Suprapubic skin (tissue), 4 donors: ENCODE measurements around the gene MAML2. TPM values are rescaled to one million over a fixed set of nuclear protein-coding genes. Genes with fewer than 3 reads are reported as not detected.
A peak's percentile ranks its signal among the peaks of the same experiment; 100 is the strongest.

Source experiments
- DNase-seq, 2 donors: peaks; one replicate each; pipeline ENCODE4 v3.0.0-alpha.2; 2019; ENCODE audit warnings: low spot score in 2 of 2
- H3K27ac ChIP-seq: fragments of 200-600 bp; sonication (generic); one replicate; pipeline ENCODE4 v1.5.1; 2019
- H3K27me3 ChIP-seq: fragments of 200-600 bp; sonication (generic); one replicate; pipeline ENCODE4 v1.5.1; 2019
- H3K36me3 ChIP-seq: fragments of 200-600 bp; sonication (generic); one replicate; pipeline ENCODE4 v1.5.1; 2019
- H3K4me1 ChIP-seq: fragments of 200-600 bp; sonication (generic); one replicate; pipeline ENCODE4 v1.5.1; 2019
- H3K4me3 ChIP-seq: fragments of 200-600 bp; sonication (generic); one replicate; pipeline ENCODE4 v1.5.1; 2019; ENCODE audit warnings: mild to moderate bottlenecking
- H3K9me3 ChIP-seq: fragments of 200-600 bp; sonication (generic); one replicate; pipeline ENCODE4 v1.5.1; 2019
- EP300 ChIP-seq: sonication (generic); formaldehyde crosslinking; IDR thresholded peaks from one replicate; pipeline ENCODE4 v1.6.1; 2017; ENCODE audit warnings: antibody characterized with exemption
- POLR2A ChIP-seq, 2 donors: fragments of 450-650 bp; IDR thresholded peaks; one replicate each; pipeline ENCODE4 v1.6.1; 2017; ENCODE audit warnings: antibody characterized with exemption in 2 of 2, mild to moderate bottlenecking in 2 of 2, moderate library complexity in 2 of 2
- POLR2AphosphoS5 ChIP-seq, 3 donors: sonication (generic); formaldehyde crosslinking; IDR thresholded peaks; one replicate each; pipeline ENCODE4 v1.6.1; 2017; ENCODE audit warnings: antibody characterized with exemption in 3 of 3
- WGBS: methylation state at CpG from one replicate; pipeline ENCODE4 v1.1.5; 2018; 5-methylcytosine and 5-hydroxymethylcytosine counted together
- total RNA-seq, 4 donors: library from RNA; depleted of rRNA; stranded (reverse); fragments of >200 nt; gene quantifications; one replicate each; pipeline ENCODE4 v1.1.0, GENCODE V29; 2016
- TF ChIP-seq, protein P1 (sequence below), 2 donors: fragments of 200-600 bp in 1 of 2; fragments of 450-650 bp in 1 of 2; sonication (generic) in 1 of 2; IDR thresholded peaks; one replicate each; pipeline ENCODE4 v1.5.1; 2016 to 2019; ENCODE audit warnings: antibody characterized with exemption in 2 of 2, mild to moderate bottlenecking in 1 of 2, moderate library complexity in 1 of 2

Gene MAML2
- total RNA-seq, 4 donors from 2014 or later = 24.9 to 44.4 (median 30.9) TPM

GRCh38 chr11:96096360-96096759 lies 246.6 kb downstream of the MAML2 start:
- Histone ChIP-seq H3K4me3 (no peak overlapping the region), H3K27ac (peak overlapping the region; percentile 57), H3K4me1 (peaks cover 54% of the 10 kb centered on the region), H3K27me3 (no peaks in the 10 kb centered on the region), H3K9me3 (no peaks in the 10 kb centered on the region), H3K36me3 (peaks cover 18% of the 10 kb centered on the region)
- DNase-seq = no peak
- WGBS = 58% methylated on average over 4 of the region's 4 CpGs
- TF ChIP-seq POLR2AphosphoS5 (IDR thresholded peaks at IDR 0.05) (no peak), POLR2A (IDR thresholded peaks at IDR 0.05) (no peak), EP300 (no peak)
- TF ChIP-seq, protein P1, sequence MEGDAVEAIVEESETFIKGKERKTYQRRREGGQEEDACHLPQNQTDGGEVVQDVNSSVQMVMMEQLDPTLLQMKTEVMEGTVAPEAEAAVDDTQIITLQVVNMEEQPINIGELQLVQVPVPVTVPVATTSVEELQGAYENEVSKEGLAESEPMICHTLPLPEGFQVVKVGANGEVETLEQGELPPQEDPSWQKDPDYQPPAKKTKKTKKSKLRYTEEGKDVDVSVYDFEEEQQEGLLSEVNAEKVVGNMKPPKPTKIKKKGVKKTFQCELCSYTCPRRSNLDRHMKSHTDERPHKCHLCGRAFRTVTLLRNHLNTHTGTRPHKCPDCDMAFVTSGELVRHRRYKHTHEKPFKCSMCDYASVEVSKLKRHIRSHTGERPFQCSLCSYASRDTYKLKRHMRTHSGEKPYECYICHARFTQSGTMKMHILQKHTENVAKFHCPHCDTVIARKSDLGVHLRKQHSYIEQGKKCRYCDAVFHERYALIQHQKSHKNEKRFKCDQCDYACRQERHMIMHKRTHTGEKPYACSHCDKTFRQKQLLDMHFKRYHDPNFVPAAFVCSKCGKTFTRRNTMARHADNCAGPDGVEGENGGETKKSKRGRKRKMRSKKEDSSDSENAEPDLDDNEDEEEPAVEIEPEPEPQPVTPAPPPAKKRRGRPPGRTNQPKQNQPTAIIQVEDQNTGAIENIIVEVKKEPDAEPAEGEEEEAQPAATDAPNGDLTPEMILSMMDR (IDR thresholded peaks at IDR 0.05) = no peak

DNA sequence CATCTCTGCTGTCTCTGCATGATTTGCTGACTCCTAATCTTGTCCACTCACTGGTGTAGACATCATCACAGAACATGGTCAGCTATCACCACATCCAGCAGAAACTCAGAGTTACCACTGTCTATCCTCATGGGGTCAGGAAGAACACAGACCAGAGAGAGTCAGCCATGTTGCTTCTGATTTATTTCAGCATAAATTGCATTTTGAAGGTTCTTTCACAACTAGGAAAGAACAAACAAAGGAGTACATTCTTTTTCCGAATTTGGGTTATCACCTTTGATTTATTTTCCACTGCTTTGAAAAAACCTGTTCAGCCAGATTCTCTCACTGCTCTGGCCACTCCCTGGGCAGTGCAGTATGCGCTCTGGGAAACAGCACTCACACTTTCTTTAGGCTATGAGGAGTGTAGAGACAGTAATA lies 247.1 kb downstream of the MAML2 start:
- Histone ChIP-seq H3K27ac (peak overlapping the region; percentile 77), H3K9me3 (no peaks in the 10 kb centered on the region), H3K4me1 (peaks cover 50% of the 10 kb centered on the region), H3K27me3 (no peaks in the 10 kb centered on the region), H3K36me3 (peaks cover 20% of the 10 kb centered on the region), H3K4me3 (no peak overlapping the region)
- DNase-seq = no peak
- TF ChIP-seq POLR2A (IDR thresholded peaks at IDR 0.05) (no peak), POLR2AphosphoS5 (IDR thresholded peaks at IDR 0.05) (peak in 1 of 3 donors; percentile 55)
- WGBS = 38% methylated on average over 2 of the region's 2 CpGs

DNA sequence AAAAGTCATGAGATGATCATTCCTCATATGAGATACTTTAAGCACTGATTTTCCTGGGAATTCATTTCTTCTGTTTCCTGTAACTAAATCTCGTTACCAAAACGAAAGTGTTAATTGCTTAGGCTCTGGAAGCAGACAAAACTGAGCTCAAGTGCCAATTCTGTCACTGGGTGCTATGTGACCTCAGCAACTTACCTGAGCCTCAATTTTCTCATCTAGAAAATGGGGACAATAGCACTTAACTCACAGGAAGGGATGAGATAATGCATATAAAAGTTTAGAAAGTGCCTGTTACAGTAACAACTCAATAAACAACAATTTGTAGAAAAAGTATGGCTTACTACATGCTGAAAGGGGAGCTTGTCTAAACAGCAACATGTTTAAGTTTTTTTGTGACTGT lies 248.8 kb downstream of the MAML2 start:
- peaks cover 50% of the 10 kb centered on the region for H3K4me1 ChIP-seq
- no peak overlapping the region for H3K27ac ChIP-seq

DNA sequence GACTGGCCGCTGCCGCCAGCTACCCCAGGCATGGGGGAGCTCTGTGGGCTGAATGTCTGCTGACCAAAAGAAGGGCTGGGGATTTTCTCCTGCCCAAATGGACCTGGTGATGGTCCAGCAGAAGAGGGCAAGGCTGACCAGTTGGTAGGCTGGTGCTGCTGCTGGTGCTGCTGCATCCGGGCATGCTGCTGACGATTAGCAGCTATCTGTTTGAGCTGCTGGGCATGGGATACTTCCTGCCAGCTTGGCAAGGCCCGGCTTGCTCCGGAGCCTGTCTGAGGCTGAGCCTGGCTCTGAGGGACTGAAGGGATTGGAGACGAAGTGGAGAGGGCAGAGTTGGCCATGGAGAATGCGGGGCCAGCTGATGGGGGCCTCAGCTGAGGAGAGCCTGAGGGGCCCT lies 250.5 kb downstream of the MAML2 start:
- H3K9me3 ChIP-seq = no peaks in the 10 kb centered on the region
- 80% methylated on average over 5 of the region's 8 CpGs for WGBS
- no peaks in the 10 kb centered on the region for H3K27me3 ChIP-seq
- no peak for DNase-seq
- TF ChIP-seq, protein P1 (IDR thresholded peaks at IDR 0.05) = no peak
- no peak for TF ChIP-seq EP300
- no peak for TF ChIP-seq POLR2AphosphoS5 (IDR thresholded peaks at IDR 0.05)
- no peak for TF ChIP-seq POLR2A (IDR thresholded peaks at IDR 0.05)
- H3K27ac ChIP-seq = no peak overlapping the region
- H3K4me1 ChIP-seq = peaks cover 34% of the 10 kb centered on the region
- H3K4me3 ChIP-seq = no peak overlapping the region
- H3K36me3 ChIP-seq = peaks cover 20% of the 10 kb centered on the region

More for the DNA sequence above, 248.8 kb downstream of the MAML2 start:
- TF ChIP-seq POLR2AphosphoS5 (IDR thresholded peaks at IDR 0.05) = no peak
- TF ChIP-seq, protein P1 (IDR thresholded peaks at IDR 0.05) = no peak
- TF ChIP-seq POLR2A (IDR thresholded peaks at IDR 0.05) = no peak
- no peak for TF ChIP-seq EP300
- no peak overlapping the region for H3K4me3 ChIP-seq
- H3K36me3 ChIP-seq = peaks cover 20% of the 10 kb centered on the region
- no peaks in the 10 kb centered on the region for H3K9me3 ChIP-seq
- 40% methylated on average over 2 of the region's 2 CpGs for WGBS
- H3K27me3 ChIP-seq = no peaks in the 10 kb centered on the region
- no peak for DNase-seq

DNA sequence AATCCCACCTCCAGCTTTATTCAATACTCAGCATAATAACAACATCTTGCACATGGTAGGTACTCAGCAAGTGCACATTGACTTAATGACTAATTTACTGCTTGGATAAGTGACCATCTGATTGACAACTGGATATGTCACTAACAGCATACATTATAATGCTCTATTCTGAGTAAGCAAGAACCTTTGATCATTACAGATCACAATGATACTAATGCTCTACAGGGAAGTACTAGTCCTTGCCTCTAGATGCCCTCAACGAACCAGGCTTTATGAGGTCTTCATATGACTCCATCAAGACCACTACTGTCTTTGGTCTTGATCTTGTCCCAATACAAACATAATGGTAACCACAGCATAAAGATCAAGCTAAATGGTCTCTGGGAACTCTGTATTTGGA lies 251.5 kb downstream of the MAML2 start:
- H3K4me1 ChIP-seq = peaks cover 24% of the 10 kb centered on the region
- H3K36me3 ChIP-seq = peaks cover 20% of the 10 kb centered on the region
- WGBS = 71% methylated on average over 1 of the region's 1 CpG
- no peaks in the 10 kb centered on the region for H3K9me3 ChIP-seq
- no peak overlapping the region for H3K4me3 ChIP-seq
- TF ChIP-seq EP300 (no peak), POLR2A (IDR thresholded peaks at IDR 0.05) (no peak), POLR2AphosphoS5 (IDR thresholded peaks at IDR 0.05) (no peak)
- TF ChIP-seq, protein P1 (IDR thresholded peaks at IDR 0.05) = no peak
- no peaks in the 10 kb centered on the region for H3K27me3 ChIP-seq
- DNase-seq = no peak
- H3K27ac ChIP-seq = no peak overlapping the region

DNA sequence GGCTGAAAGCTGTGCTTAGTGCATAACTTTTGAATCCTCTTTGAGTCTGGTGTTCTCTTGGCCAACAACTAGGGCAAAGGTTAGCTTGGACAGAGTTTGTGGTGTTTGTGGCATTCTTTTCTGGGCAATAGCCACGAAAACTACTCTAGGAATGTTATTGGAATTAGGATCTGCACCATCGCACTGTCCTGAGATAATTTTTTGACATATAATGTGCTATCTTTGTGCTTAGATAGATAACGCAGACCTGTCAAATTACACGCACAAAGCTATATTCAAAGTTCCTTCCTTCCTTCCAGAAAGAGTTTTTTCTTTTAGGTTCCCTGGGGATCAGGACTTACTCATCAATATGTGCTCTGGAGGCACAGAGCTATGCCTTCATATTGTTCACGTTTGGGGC lies 252.3 kb downstream of the MAML2 start:
- no peaks in the 10 kb centered on the region for H3K27me3 ChIP-seq
- H3K36me3 ChIP-seq = peaks cover 20% of the 10 kb centered on the region
- peaks cover 16% of the 10 kb centered on the region for H3K4me1 ChIP-seq
- no peak overlapping the region for H3K4me3 ChIP-seq
- H3K9me3 ChIP-seq = no peaks in the 10 kb centered on the region
- no peak for DNase-seq
- TF ChIP-seq POLR2A (IDR thresholded peaks at IDR 0.05) (no peak), POLR2AphosphoS5 (IDR thresholded peaks at IDR 0.05) (no peak), EP300 (no peak)
- TF ChIP-seq, protein P1 (IDR thresholded peaks at IDR 0.05) = no peak
- WGBS = 63% methylated on average over 5 of the region's 5 CpGs
- H3K27ac ChIP-seq = no peak overlapping the region
